ENCODE results near the gene OR5A2.
"Not testable (repeated sequence)": the region's sequence is repeated elsewhere in the genome, so short reads cannot be mapped to it uniquely, and the experiment has no call there.

OR5A2 gene

GRCh38 chr11:59401262-59401552 lies 25.0 kb downstream of the OR5A2 start:
- no peak for DNase-seq (ENCODE audit: low read depth)
- no peak overlapping the region for H3K4me3 ChIP-seq (replicated peaks; ENCODE audit: low read depth, low read length)
- TF ChIP-seq, protein P1, sequence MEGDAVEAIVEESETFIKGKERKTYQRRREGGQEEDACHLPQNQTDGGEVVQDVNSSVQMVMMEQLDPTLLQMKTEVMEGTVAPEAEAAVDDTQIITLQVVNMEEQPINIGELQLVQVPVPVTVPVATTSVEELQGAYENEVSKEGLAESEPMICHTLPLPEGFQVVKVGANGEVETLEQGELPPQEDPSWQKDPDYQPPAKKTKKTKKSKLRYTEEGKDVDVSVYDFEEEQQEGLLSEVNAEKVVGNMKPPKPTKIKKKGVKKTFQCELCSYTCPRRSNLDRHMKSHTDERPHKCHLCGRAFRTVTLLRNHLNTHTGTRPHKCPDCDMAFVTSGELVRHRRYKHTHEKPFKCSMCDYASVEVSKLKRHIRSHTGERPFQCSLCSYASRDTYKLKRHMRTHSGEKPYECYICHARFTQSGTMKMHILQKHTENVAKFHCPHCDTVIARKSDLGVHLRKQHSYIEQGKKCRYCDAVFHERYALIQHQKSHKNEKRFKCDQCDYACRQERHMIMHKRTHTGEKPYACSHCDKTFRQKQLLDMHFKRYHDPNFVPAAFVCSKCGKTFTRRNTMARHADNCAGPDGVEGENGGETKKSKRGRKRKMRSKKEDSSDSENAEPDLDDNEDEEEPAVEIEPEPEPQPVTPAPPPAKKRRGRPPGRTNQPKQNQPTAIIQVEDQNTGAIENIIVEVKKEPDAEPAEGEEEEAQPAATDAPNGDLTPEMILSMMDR (IDR thresholded peaks at IDR 0.05; ENCODE audit: low read length, missing control alignments): no peak

- H3K4me3 ChIP-seq (replicated peaks; ENCODE audit: low read depth, low read length): no peak overlapping the region
- DNase-seq (ENCODE audit: low read depth): no peak
- TF ChIP-seq, protein P1 (IDR thresholded peaks at IDR 0.05; ENCODE audit: low read length, missing control alignments): no peak
Measured at GRCh38 chr11:59400461-59401261, 25.6 kb downstream of the OR5A2 start.

GRCh38 chr11:59394186-59394585 lies 32.0 kb downstream of the OR5A2 start:
- DNase-seq (ENCODE audit: low read depth): no peak
- no peak overlapping the region for H3K4me3 ChIP-seq (replicated peaks; ENCODE audit: low read depth, low read length)
- TF ChIP-seq, protein P1 (IDR thresholded peaks at IDR 0.05; ENCODE audit: low read length, missing control alignments): no peak

DNA sequence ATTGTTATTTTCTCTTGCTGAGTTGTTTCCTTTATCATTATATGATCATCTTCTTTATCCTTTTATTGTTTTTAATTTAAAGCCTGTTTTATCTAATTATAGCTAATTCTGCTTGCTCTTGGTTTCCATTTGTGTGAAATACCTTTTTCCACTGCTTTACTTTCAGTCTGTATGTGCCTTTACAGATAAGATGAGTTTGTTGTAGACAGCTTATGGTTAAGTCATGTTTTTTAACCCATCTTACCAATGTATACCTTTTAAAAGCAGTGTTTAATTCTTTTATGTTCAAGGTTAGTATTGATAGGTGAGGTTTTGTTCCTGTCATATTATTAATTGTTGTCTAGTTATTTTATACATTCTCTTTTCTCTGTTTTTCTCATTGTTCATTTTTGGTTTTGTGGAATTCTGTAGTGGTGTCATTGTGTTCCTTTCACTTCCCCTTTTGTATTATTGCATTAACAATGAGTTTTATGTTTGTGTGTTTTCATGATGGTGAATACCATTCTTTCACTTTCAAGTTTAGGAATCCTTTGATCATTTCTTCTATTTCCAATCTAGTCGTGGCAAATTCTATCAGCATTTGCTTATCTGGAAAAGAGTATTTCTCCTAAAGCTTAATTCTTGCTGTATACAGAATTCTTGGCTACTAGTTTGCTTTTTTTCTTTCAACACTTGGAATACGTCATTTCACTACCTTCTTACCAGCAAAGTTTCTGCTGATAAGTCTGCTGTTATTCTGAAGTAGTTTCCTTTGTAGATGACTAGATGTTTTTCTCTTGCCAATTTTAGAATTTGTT lies 45.8 kb downstream of the OR5A2 start:
- TF ChIP-seq, protein P1 (IDR thresholded peaks at IDR 0.05; ENCODE audit: low read length, missing control alignments): no peak
- no peak for DNase-seq (ENCODE audit: low read depth)
- no peak overlapping the region for H3K4me3 ChIP-seq (replicated peaks; ENCODE audit: low read depth, low read length)

GRCh38 chr11:59372324-59372723 lies 53.9 kb downstream of the OR5A2 start:
- H3K4me3 ChIP-seq (replicated peaks; ENCODE audit: low read depth, low read length); DNase-seq (ENCODE audit: low read depth): not testable (repeated sequence)

DNA sequence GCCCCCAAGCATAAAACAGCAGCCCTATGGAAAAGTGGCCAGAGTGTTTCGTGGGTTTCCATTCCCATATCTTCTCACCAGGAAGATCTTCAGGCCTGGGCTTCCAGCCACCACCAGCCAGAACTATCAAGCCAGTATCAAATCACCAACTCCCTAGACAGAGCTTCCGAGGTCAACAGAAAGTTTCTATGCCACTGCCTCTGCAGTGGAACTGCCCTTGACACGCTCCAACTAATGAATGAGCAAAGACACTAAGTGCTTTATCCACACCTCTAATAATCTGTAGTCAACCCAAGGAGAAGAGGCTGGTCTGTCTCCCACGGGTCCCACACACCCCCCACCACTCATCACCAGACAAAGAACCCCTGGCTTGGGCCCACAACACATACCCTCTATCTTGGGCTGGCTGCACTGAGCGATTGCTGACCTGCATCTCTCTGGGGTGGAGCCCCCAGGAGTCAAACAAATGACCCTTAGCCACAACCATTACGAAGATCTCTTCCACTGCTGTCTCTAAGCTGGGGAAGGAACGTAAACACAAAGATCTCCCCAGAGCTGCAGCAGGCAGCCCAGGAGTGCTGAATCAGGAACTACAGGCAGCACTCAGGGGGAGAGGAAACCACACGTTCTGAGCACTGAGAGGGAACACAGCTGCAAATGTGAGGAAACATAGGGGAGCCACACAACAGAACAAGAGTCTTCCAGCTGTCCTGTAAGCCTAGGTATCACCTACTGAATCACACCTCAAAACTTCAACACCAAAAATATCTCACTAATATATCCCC lies 57.8 kb downstream of the OR5A2 start:
- no peak overlapping the region for H3K4me3 ChIP-seq (replicated peaks; ENCODE audit: low read depth, low read length)
- no peak for DNase-seq (ENCODE audit: low read depth)
- TF ChIP-seq, protein P1 (IDR thresholded peaks at IDR 0.05; ENCODE audit: low read length, missing control alignments): no peak

All from fibroblast of pulmonary artery (primary cell).